Mesendoderm (in vitro differentiated cells): Measurements from ENCODE around the gene EPB41L4B.

Experiments used
- DNase-seq: peaks from one replicate; pipeline ENCODE4 v3.0.0; 2013
- H2AK5ac ChIP-seq: 2 replicates; pipeline ENCODE4 v1.6.1; 2013; ENCODE audit warnings: low read length, inconsistent platforms
- H2BK120ac ChIP-seq: 2 replicates; pipeline ENCODE4 v1.6.1; 2013; ENCODE audit warnings: low read depth, mild to moderate bottlenecking, low read length, moderate library complexity, mixed read lengths
- H2BK15ac ChIP-seq: replicated peaks from 2 replicates; pipeline ENCODE4 v1.6.1; 2013; ENCODE audit warnings: low read depth, mild to moderate bottlenecking, moderate library complexity
- H2BK5ac ChIP-seq: 2 replicates; pipeline ENCODE4 v1.6.1; 2013; ENCODE audit warnings: low read length, inconsistent platforms
- H3K18ac ChIP-seq: 2 replicates; pipeline ENCODE4 v1.6.1; 2013; ENCODE audit warnings: mild to moderate bottlenecking, low read length, mixed read lengths
- H3K23ac ChIP-seq: one replicate; pipeline ENCODE4 v1.6.1; 2013; ENCODE audit warnings: low read length
- H3K27ac ChIP-seq: 2 replicates; pipeline ENCODE4 v1.5.1; 2013; ENCODE audit warnings: low read depth, mild to moderate bottlenecking, inconsistent platforms, low read length, moderate library complexity
- H3K27me3 ChIP-seq: 2 replicates; pipeline ENCODE4 v1.6.1; 2013; ENCODE audit warnings: low read length, control low read depth, mild to moderate bottlenecking, inconsistent platforms; ENCODE audit not compliant: insufficient read depth, poor library complexity
- H3K36me3 ChIP-seq: 2 replicates; pipeline ENCODE4 v1.6.1; 2013; ENCODE audit warnings: low read length, inconsistent platforms; ENCODE audit not compliant: control insufficient read depth, insufficient read depth
- H3K4ac ChIP-seq: one replicate; pipeline ENCODE4 v1.6.1; 2013; ENCODE audit warnings: low read depth, mild to moderate bottlenecking, low read length, moderate library complexity
- H3K4me1 ChIP-seq: 2 replicates; pipeline ENCODE4 v1.6.1; 2013; ENCODE audit warnings: low read depth, low read length, inconsistent platforms; ENCODE audit not compliant: control insufficient read depth
- H3K4me2 ChIP-seq: 2 replicates; pipeline ENCODE4 v1.6.1; 2013; ENCODE audit warnings: low read length
- H3K4me3 ChIP-seq: 2 replicates; pipeline ENCODE4 v1.5.1; 2013; ENCODE audit warnings: mild to moderate bottlenecking, low read length
- H3K56ac ChIP-seq: one replicate; pipeline ENCODE4 v1.6.1; 2013; ENCODE audit warnings: low read length
- H3K79me1 ChIP-seq: 2 replicates; pipeline ENCODE4 v1.6.1; 2013; ENCODE audit warnings: low read length, inconsistent platforms
- H3K79me2 ChIP-seq: 2 replicates; pipeline ENCODE4 v1.6.1; 2013; ENCODE audit warnings: mild to moderate bottlenecking, low read length; ENCODE audit not compliant: control insufficient read depth, insufficient read depth
- H3K9ac ChIP-seq: 2 replicates; pipeline ENCODE4 v1.6.1; 2013; ENCODE audit warnings: low read length, inconsistent platforms
- H4K5ac ChIP-seq: one replicate; pipeline ENCODE4 v1.6.1; 2013; ENCODE audit warnings: low read length
- H4K8ac ChIP-seq: one replicate; pipeline ENCODE4 v1.6.1; 2013; ENCODE audit warnings: low read depth, mild to moderate bottlenecking, control low read depth, low read length, moderate library complexity
- WGBS: extraction: QIAGEN DNeasy Blood & Tissue Kit; methylation state at CpG from one replicate; pipeline ENCODE4 v1.1.7; 2013; ENCODE audit warnings: low lambda C conversion rate, missing lambda C conversion rate; ENCODE audit not compliant: insufficient coverage; ENCODE audit errors: extremely low coverage; 5-methylcytosine and 5-hydroxymethylcytosine counted together

EPB41L4B gene

GRCh38 chr9:109162677-109163076, 158.2 kb downstream of the EPB41L4B start:
- no peak for DNase-seq
- no CpG with 5 or more reads among the region's 3 CpGs for WGBS
- Histone ChIP-seq H3K27ac (no peak overlapping the region), H3K9ac (no peak overlapping the region), H3K4me3 (no peak overlapping the region), H4K8ac (no peak overlapping the region), H3K4me1 (no peaks in the 10 kb centered on the region), H4K5ac (no peak overlapping the region), H3K79me2 (no peaks in the 10 kb centered on the region), H3K4me2 (no peak overlapping the region), H2BK5ac (no peak overlapping the region), H3K27me3 (peaks cover 6% of the 10 kb centered on the region), H3K18ac (no peak overlapping the region), H2BK15ac (no peak overlapping the region), H3K36me3 (no peaks in the 10 kb centered on the region), H2AK5ac (no peak overlapping the region), H2BK120ac (no peak overlapping the region), H3K23ac (no peak overlapping the region), H3K4ac (no peak overlapping the region), H3K56ac (no peak overlapping the region), H3K79me1 (no peaks in the 10 kb centered on the region)

- Histone ChIP-seq H2BK5ac (no peak overlapping the region), H3K18ac (no peak overlapping the region), H3K36me3 (no peaks in the 10 kb centered on the region), H3K23ac (peak overlapping the region; percentile 9), H3K56ac (no peak overlapping the region), H3K4ac (no peak overlapping the region), H3K27me3 (peaks cover 5% of the 10 kb centered on the region), H3K4me3 (no peak overlapping the region), H3K79me1 (no peaks in the 10 kb centered on the region), H4K8ac (no peak overlapping the region), H3K4me2 (no peak overlapping the region), H3K27ac (no peak overlapping the region), H3K4me1 (no peaks in the 10 kb centered on the region), H2BK120ac (no peak overlapping the region), H3K79me2 (no peaks in the 10 kb centered on the region), H2BK15ac (no peak overlapping the region), H2AK5ac (no peak overlapping the region), H3K9ac (no peak overlapping the region), H4K5ac (no peak overlapping the region)
- DNase-seq, result no peak
- no CpG with 5 or more reads among the region's 3 CpGs for WGBS
These were observed 159.4 kb downstream of the EPB41L4B start for GRCh38 chr9:109161471-109161870.

GRCh38 chr9:109159583-109159982, 161.3 kb downstream of the EPB41L4B start:
- Histone ChIP-seq H3K79me1 (no peaks in the 10 kb centered on the region), H3K18ac (no peak overlapping the region), H3K27ac (no peak overlapping the region), H3K4me1 (no peaks in the 10 kb centered on the region), H2AK5ac (no peak overlapping the region), H3K56ac (no peak overlapping the region), H2BK15ac (no peak overlapping the region), H3K9ac (no peak overlapping the region), H4K8ac (no peak overlapping the region), H3K4me2 (no peak overlapping the region), H2BK5ac (no peak overlapping the region), H3K4me3 (no peak overlapping the region), H2BK120ac (no peak overlapping the region), H3K27me3 (no peaks in the 10 kb centered on the region), H4K5ac (no peak overlapping the region), H3K23ac (no peak overlapping the region), H3K36me3 (no peaks in the 10 kb centered on the region), H3K79me2 (no peaks in the 10 kb centered on the region), H3K4ac (no peak overlapping the region)
- DNase-seq, result no peak
- no CpG with 5 or more reads among the region's 4 CpGs for WGBS

GRCh38 chr9:109158651-109159050, 162.2 kb downstream of the EPB41L4B start:
- H3K27me3 ChIP-seq, result no peaks in the 10 kb centered on the region

GRCh38 chr9:109156708-109157107, 164.2 kb downstream of the EPB41L4B start:
- Histone ChIP-seq H3K56ac (no peak overlapping the region), H4K5ac (no peak overlapping the region), H2BK15ac (no peak overlapping the region), H3K36me3 (no peaks in the 10 kb centered on the region), H3K4ac (no peak overlapping the region), H3K23ac (no peak overlapping the region), H4K8ac (no peak overlapping the region), H2BK5ac (no peak overlapping the region), H3K9ac (no peak overlapping the region), H3K4me2 (no peak overlapping the region), H3K27ac (no peak overlapping the region), H3K27me3 (no peaks in the 10 kb centered on the region), H3K4me1 (no peaks in the 10 kb centered on the region), H3K18ac (no peak overlapping the region), H2BK120ac (no peak overlapping the region), H3K4me3 (no peak overlapping the region), H3K79me2 (no peaks in the 10 kb centered on the region), H3K79me1 (no peaks in the 10 kb centered on the region), H2AK5ac (no peak overlapping the region)
- no peak for DNase-seq
- no CpG with 5 or more reads among the region's 8 CpGs for WGBS

More at GRCh38 chr9:109158651-109159050, 162.2 kb downstream of the EPB41L4B start:
- Histone ChIP-seq H2BK5ac (no peak overlapping the region), H3K79me2 (no peaks in the 10 kb centered on the region), H3K4me1 (no peaks in the 10 kb centered on the region), H3K36me3 (no peaks in the 10 kb centered on the region), H3K79me1 (no peaks in the 10 kb centered on the region), H2BK15ac (no peak overlapping the region), H2AK5ac (no peak overlapping the region), H3K23ac (no peak overlapping the region), H2BK120ac (no peak overlapping the region), H4K5ac (no peak overlapping the region), H3K4me3 (no peak overlapping the region), H3K4me2 (no peak overlapping the region), H3K4ac (no peak overlapping the region), H4K8ac (no peak overlapping the region), H3K27ac (no peak overlapping the region), H3K56ac (no peak overlapping the region), H3K9ac (no peak overlapping the region), H3K18ac (no peak overlapping the region)
- no peak for DNase-seq

- H3K56ac ChIP-seq, result no peak overlapping the region
- H2AK5ac ChIP-seq, result no peak overlapping the region
- no peaks in the 10 kb centered on the region for H3K79me2 ChIP-seq
- H3K79me1 ChIP-seq, result no peaks in the 10 kb centered on the region
- no CpG with 5 or more reads among the region's 3 CpGs for WGBS
- no peak overlapping the region for H2BK5ac ChIP-seq
- no peaks in the 10 kb centered on the region for H3K36me3 ChIP-seq
- no peak overlapping the region for H3K9ac ChIP-seq
- H4K8ac ChIP-seq, result no peak overlapping the region
- no peak overlapping the region for H3K4me2 ChIP-seq
- H2BK15ac ChIP-seq, result no peak overlapping the region
- no peak overlapping the region for H3K4me3 ChIP-seq
- H3K4ac ChIP-seq, result no peak overlapping the region
- H3K4me1 ChIP-seq, result no peaks in the 10 kb centered on the region
- DNase-seq, result no peak
- H3K23ac ChIP-seq, result no peak overlapping the region
- no peak overlapping the region for H2BK120ac ChIP-seq
- H3K27ac ChIP-seq, result no peak overlapping the region
- no peak overlapping the region for H4K5ac ChIP-seq
- H3K27me3 ChIP-seq, result no peaks in the 10 kb centered on the region
- H3K18ac ChIP-seq, result no peak overlapping the region
These were observed 169.8 kb downstream of the EPB41L4B start for GRCh38 chr9:109150925-109151545.
